NAMALWA (cell line): ENCODE measurements around the gene NUDT8.
A peak's percentile ranks its signal among the peaks of the same experiment; 100 is the strongest.

ENCODE experiments used
- DNase-seq: peaks from one replicate; pipeline ENCODE4 v3.0.0-alpha.2; 2015; ENCODE audit warnings: low spot score

NUDT8 gene

GRCh38 chr11:67629386-67630227 lies at the start of gene NUDT8:
NUDT8 (minus strand) TSS chr11:67629937; CDS start chr11:67629911, 26 bp downstream.
- peak; percentile 93 for DNase-seq

- no peak for DNase-seq
Observed at GRCh38 chr11:67675058-67675747, 45.5 kb upstream of the NUDT8 start.

- no peak for DNase-seq
Observed at GRCh38 chr11:67674442-67674871, 44.7 kb upstream of the NUDT8 start, which contains the start of gene ALDH3B2. ALDH3B2 (minus strand) TSS chr11:67674623; CDS start chr11:67666935, 7,688 bp downstream.

- DNase-seq: no peak
Observed at GRCh38 chr11:67673902-67674301, 44.2 kb upstream of the NUDT8 start.

GRCh38 chr11:67673358-67673757 lies 43.6 kb upstream of the NUDT8 start:
- no peak for DNase-seq

GRCh38 chr11:67671211-67671520 lies 41.4 kb upstream of the NUDT8 start:
- DNase-seq: peak; percentile 49

GRCh38 chr11:67670316-67671210 lies 40.8 kb upstream of the NUDT8 start:
- DNase-seq: peak; percentile 26

- no peak for DNase-seq
Observed at GRCh38 chr11:67668192-67668551, 38.4 kb upstream of the NUDT8 start.

GRCh38 chr11:67667490-67668191 lies 37.9 kb upstream of the NUDT8 start:
- peak; percentile 98 for DNase-seq

GRCh38 chr11:67666676-67667489 lies 37.1 kb upstream of the NUDT8 start:
- peak; percentile 49 for DNase-seq

GRCh38 chr11:67666303-67666645 lies 36.5 kb upstream of the NUDT8 start:
- no peak for DNase-seq

GRCh38 chr11:67665541-67666302 lies 36.0 kb upstream of the NUDT8 start:
- no peak for DNase-seq

GRCh38 chr11:67664696-67665540 lies 35.2 kb upstream of the NUDT8 start:
- DNase-seq: no peak

GRCh38 chr11:67664213-67664585 lies 34.5 kb upstream of the NUDT8 start:
- no peak for DNase-seq

- no peak for DNase-seq
Observed at GRCh38 chr11:67663532-67664212, 33.9 kb upstream of the NUDT8 start.

- no peak for DNase-seq
Observed at GRCh38 chr11:67662835-67663531, 33.2 kb upstream of the NUDT8 start.

- DNase-seq: no peak
Observed at GRCh38 chr11:67662142-67662834, 32.6 kb upstream of the NUDT8 start.
